Stimulated activated CD4-positive, alpha-beta T cell treated with anti-CD3 and anti-CD28 coated beads, Interleukin-2, amount 100 ng/mL, for 4 hours (primary cell): Measurements from ENCODE around the gene TFPI2.

Experiments
- DNase-seq: peaks from one replicate; pipeline ENCODE4 v3.0.0-alpha.2; 2020; ENCODE audit warnings: low read depth

TFPI2 gene

GRCh38 chr7:93855797-93856196, 34.8 kb downstream of the TFPI2 start:
- no peak for DNase-seq

GRCh38 chr7:93854480-93854879, 36.1 kb downstream of the TFPI2 start:
- DNase-seq = no peak

GRCh38 chr7:93851536-93851935, 39.0 kb downstream of the TFPI2 start:
- no peak for DNase-seq

GRCh38 chr7:93843260-93843659, 47.3 kb downstream of the TFPI2 start:
- DNase-seq = no peak

GRCh38 chr7:93838966-93839365, 51.6 kb downstream of the TFPI2 start:
- DNase-seq = no peak

- no peak for DNase-seq
Observed at GRCh38 chr7:93837245-93837644, 53.3 kb downstream of the TFPI2 start.

GRCh38 chr7:93836116-93836515, 54.4 kb downstream of the TFPI2 start:
- DNase-seq = no peak

- DNase-seq = no peak
Observed at GRCh38 chr7:93835702-93836101, 54.9 kb downstream of the TFPI2 start.
